Heart left ventricle (tissue), 13 donors: ENCODE data around the gene C20orf204.

Source experiments
- CTCF ChIP-seq, 12 donors: fragments of 200-600 bp; sonication (generic) in 4 of 12; IDR thresholded peaks; one replicate each; pipeline versions ENCODE4 v1.5.0 to v1.8.0; 2018 to 2022; ENCODE audit warnings: antibody characterized with exemption in 12 of 12, mild to moderate bottlenecking in 5 of 12
- POLR2A ChIP-seq, 2 donors: fragments of 450-650 bp; IDR thresholded peaks; one replicate each; pipeline ENCODE4 v1.6.1; 2017; ENCODE audit warnings: antibody characterized with exemption in 2 of 2, mild to moderate bottlenecking in 2 of 2, moderate library complexity in 2 of 2
- donor health status: ischemic (EF 13 %, LVEDD 7.1; RV severe dilation, severe dysfunction).
- donor health status: DM: no; HTN: yes; CAD: no.
- donor health status: DM: no; HTN: no; CAD: no.
- donor health status: ischemic (EF 25% LVEDD 6.9; RV normal size, moderate dysfunction).
- donor health status: ischemic (EF 25% LVEDD 5.7; RV mildly dilated, moderate dysfunction).
- donor health status: ischemic (EF 35%, LVEDD 5.7; RV mildly dilated, moderate dysfunction).
- donor health status: nonischemic (EF 11% LVEDD 7.7; RV severe dilation, severe dysfunction).
- donor health status: DM: yes; HTN: yes; CAD: no.
- donor health status: PGD.
- donor health status: ischemic (EF 29% LVEDD 5.4; RV normal size, mild dysfunction).
- donor health status: nonischemic (EF 23%, LVEDD 6.1; RV moderate dilation, normal function).

GRCh38 chr20:64065974-64066343 is 30.0 kb downstream of the C20orf204 start:
- no peak for TF ChIP-seq CTCF (IDR thresholded peaks at IDR 0.05)
- no peak for TF ChIP-seq POLR2A (IDR thresholded peaks at IDR 0.05)
